Skin of body (tissue), 2 donors: ENCODE results near the gene RPL9. TPM values are rescaled to one million over a fixed set of nuclear protein-coding genes. Genes with fewer than 3 reads are reported as not detected.
"Not testable (repeated sequence)": the region's sequence is repeated elsewhere in the genome, so short reads cannot be mapped to it uniquely, and the experiment has no call there.

ENCODE experiments used
- DNase-seq: peaks from one replicate; lab custom pipeline; 2025; lab: John Stamatoyannopoulos, UW
- total RNA-seq: library from RNA; depleted of rRNA; stranded (reverse); fragments of >200 nt; gene quantifications from one replicate; pipeline ENCODE4 v1.2.3, GENCODE V29; 2014

The RPL9 gene
- total RNA-seq, 1 donor from 2014 or later: 4,546 TPM

DNA sequence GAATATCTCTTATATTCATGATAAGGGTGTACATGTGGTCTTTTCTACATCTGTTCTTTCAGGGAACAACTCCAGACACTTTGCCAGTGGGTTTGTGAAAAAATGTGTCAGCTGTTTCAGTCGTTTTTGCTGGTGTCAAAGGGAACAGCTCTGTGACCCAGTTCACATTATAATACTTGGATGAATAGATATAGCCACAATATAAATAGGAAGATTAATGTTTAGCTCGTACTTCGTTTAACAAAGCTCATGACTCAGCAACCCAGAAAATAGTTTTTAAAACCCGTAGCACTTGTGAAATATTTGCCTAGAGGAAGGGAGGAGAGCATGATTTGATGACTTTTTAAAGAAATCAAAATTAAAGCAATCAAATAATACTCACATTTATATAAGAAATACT lies 8.0 kb upstream of the RPL9 start:
- DNase-seq: no peak

DNA sequence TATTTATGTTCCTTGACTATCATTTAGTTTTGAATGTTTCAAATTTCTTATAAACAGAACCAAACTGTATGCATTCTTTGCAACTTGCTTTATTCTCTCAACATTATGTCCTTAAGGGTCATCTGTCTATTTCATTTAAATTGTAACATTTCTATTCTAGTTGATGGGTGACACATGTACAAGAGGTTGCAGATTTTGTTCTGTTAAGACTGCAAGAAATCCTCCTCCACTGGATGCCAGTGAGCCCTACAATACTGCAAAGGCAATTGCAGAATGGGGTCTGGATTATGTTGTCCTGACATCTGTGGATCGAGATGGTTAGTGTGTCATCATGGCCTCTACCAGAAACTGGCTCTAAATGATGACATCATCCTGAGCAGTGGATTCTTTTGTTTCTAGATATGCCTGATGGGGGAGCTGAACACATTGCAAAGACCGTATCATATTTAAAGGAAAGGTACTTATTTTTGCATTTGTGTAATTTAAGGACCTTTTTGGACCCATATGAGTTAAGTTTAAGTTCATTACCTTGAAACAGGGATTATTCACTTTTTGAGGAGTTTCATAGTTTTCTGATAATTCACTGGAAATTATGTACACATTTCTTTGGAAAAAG lies 6.3 kb upstream of the RPL9 start:
- DNase-seq: no peak

DNA sequence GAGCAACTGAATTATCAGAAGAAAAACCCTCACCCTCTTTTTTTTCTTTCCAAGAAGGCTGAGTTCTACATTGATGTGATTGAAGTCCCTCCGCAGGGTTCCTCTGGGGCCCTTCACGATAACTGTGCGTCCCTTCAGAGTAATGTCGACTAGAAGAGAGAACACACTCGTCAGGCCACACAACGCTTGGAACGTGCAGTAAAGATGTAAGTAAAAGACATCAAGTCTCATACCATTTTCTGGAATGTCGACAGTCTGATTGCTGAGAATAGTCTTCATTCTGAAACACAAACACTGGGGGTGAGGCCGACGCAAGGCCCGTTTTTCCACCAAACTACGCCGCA lies 589 bp downstream of the RPL9 start:
- not testable (repeated sequence) for DNase-seq

DNA sequence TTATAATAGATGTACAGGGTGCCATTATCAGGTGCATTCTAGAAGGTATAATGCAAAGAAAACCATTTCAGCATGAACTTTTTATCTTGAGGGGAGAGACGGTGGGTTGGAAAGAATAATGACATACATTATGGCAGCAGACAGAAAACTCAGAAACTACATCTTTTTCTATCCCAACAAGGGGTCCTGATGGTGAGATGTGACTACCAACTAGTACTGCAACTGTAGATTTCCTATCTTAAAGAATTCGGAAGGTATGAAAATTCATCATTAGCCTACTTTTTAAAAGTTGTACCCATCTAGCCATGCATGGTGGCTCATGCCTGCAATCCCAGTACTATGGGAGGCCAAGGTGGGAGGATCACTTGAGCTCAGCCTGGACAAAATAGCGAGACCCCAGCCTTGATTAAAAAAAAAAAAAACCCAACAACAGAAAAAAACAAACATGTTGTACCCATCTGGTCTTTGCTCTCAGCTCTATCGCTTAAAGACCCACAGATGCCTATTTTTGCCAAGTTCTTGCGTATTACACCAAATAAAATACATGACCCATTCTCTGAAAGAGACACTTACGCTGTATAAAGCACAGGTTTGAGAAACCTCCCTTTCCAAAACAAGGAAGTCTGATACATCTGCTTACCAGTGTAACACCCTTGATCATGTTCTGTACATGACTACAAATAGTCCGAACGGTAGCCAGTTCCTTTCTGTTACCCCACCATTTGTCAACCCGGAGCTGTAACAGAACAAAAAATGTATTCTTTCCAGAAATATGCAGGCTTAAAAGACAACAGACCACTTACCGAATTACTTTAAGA lies 1.6 kb downstream of the RPL9 start:
- no peak for DNase-seq

DNA sequence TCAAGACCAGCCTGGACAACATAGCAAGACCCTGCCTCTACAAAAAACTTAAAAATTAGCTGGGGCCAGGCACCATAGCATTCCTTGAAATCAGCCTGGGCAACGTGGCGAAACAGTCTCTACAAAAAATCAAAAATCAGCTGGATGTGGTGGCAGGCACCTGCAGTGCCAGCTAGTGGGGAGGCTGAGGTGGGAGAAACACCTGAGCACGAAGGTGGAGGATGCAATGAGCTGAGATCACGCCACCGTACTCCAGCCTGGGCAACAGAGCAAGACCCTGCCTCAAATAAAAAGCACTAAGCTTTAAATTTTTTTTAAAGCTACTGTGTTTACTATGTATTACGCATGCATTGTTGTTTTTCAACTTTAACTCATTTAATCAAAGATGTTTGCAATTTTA lies 3.2 kb downstream of the RPL9 start:
- DNase-seq: no peak

DNA sequence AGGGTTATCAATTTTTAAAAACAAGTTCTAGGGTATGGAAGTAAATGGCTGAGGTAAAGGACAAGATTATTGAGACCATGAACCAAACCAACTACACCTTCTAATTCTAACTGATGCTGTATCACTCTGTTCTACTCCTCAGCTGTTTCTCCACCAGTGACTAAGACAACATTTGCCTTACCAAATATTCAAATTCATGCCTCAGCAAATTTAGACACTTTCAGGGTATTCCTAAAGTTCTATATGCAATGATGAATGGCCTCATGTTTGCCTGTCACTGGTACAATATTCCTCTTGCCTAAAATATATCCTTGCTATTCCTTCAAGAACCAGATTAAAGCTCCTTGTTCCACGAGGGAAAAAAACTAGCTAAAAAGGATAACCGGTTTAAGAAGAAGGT lies 5.0 kb downstream of the RPL9 start:
- no peak for DNase-seq

DNA sequence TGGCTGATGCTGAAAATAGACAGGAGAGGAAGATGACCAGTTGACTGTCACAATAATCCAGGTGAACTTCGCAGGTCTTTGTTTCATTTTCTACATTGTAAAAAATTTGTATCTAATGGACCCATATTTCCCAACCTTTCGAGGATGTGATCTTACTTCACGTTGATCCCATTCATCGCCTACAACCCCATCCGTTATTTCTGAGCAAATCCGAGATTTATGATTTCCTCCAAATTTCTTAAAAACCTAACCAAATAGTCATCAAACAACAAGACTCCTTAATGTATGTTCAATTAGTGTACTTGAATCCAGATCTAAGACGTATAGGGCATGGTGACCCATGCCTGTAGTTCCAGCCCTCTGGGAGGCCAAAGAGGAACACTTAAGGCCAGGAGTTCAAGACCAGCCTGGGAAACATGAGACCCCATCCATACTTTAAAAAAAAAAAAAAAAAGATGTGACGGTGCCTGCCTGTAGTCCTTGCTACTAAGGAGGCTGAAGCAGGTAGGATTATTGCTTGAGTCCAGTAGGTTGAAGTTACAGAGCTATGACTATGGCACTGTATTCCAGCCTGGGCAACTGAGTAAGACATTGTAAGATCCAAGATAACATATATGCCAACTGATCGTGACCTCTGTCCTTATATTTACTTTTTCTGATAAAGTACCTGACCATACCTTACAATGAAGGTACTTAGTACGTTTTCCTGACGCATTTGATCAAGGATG lies 5.7 kb downstream of the RPL9 start:
- DNase-seq: no peak

DNA sequence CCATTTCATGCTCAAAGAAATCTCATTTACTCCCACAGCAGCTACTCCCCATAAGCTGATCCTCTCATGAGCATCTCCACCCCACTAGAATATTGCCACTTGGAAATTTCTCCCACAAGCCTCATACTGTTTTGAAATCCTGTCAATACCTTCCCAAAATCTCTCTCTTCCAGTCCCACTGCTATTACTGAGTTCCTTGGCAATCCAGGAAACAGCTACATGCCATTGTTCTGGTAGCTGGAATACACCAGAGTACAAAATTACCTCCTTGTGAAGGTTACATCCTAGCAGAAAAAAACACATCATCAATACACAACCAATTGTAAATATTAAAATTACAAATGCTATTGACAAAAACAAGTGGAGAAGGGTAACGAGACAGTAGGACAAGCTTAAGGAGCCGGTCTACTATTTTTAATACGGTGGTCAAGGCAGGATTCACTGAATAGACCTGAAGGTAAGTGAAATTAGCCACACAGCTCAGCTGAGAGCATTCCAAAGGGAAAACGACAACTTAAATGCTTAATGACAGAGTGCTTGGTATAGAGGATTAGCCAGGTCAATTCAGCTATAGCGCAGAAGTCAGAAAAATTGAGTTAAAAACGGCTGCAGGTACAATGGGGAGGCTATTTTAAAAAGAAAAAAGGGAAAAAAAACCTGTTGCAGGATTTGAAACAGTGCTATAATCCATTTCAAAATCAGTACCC lies 6.4 kb downstream of the RPL9 start:
- DNase-seq: no peak

DNA sequence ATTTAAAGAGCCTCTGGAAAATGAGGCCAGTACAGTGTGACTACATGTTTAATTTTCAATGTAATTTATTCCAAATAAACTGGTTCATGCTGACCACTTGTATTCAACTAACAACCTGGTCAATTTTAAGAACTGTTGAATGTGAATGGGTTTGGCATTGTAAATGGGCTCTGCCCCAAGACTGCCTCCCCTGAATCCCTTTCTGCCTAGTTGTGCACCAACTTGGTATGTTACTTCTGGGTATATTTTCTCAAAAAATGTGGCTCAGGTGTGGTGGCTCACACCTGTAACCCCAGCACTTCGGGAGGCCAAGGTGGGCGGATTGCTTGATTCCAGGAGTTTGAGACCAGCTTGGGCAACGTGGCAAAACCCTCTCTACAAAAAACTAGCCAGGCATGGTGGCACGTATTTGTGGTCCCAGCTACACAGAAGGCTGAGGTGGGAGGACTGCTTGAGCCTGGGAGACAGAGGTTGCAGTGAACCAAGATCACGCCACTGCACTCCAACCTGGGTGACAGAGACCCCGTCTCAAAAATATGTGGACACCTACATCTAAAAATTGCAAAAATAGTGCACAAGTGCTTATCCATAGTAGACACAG lies 7.2 kb downstream of the RPL9 start:
- no peak for DNase-seq

DNA sequence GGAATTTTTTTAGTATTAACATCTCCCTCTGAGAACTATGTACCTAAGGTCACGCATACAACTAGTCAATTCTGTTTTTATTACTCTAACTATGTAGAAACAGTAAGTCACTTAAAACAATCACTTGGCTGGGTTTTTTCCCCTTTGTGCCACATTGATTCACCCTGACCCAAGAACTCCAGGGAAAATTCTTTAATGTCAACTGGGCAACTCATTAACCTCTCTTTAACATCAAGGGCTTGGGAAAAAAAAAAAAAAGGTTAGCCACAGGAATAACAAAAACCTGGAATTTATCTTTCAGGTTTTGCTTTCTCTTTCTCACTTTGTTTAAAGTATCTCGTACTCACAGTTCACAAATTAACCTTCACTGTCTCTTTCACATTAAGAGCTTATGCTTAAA lies 8.1 kb downstream of the RPL9 start:
- DNase-seq: no peak

DNA sequence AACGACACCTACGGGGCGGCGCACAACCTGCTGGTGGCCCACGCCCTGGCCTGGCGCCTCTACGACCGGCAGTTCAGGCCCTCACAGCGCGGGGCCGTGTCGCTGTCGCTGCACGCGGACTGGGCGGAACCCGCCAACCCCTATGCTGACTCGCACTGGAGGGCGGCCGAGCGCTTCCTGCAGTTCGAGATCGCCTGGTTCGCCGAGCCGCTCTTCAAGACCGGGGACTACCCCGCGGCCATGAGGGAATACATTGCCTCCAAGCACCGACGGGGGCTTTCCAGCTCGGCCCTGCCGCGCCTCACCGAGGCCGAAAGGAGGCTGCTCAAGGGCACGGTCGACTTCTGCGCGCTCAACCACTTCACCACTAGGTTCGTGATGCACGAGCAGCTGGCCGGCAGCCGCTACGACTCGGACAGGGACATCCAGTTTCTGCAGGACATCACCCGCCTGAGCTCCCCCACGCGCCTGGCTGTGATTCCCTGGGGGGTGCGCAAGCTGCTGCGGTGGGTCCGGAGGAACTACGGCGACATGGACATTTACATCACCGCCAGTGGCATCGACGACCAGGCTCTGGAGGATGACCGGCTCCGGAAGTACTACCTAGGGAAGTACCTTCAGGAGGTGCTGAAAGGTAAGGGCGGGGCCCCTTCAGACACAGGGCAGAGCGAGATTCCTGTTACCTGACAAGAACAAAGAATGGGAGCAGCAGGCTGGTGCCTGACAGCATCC lies 11.7 kb downstream of the RPL9 start:
- DNase-seq: no peak

DNA sequence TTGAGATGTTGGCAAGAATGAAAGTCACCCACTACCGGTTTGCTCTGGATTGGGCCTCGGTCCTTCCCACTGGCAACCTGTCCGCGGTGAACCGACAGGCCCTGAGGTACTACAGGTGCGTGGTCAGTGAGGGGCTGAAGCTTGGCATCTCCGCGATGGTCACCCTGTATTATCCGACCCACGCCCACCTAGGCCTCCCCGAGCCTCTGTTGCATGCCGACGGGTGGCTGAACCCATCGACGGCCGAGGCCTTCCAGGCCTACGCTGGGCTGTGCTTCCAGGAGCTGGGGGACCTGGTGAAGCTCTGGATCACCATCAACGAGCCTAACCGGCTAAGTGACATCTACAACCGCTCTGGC lies 12.3 kb downstream of the RPL9 start:
- no peak for DNase-seq

DNA sequence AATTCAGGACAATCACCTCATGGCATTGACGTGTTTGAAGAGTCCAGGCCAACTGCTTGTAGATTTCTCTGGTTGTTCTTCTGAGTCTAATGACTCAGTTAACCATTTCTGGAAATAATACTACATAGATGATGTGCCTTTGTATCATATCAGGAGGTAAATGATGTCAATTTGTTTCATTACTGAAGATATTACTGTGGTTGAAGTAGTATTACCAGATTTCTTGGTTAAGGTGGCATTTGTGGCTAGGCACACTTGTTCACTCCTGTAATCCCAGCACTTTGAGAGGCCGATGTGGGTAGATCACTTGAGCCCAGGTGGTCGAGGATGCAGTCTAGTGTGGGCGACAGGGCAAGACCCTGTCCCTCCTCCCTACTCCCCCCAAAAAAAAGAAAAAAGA lies 15.7 kb downstream of the RPL9 start:
- no peak for DNase-seq

DNA sequence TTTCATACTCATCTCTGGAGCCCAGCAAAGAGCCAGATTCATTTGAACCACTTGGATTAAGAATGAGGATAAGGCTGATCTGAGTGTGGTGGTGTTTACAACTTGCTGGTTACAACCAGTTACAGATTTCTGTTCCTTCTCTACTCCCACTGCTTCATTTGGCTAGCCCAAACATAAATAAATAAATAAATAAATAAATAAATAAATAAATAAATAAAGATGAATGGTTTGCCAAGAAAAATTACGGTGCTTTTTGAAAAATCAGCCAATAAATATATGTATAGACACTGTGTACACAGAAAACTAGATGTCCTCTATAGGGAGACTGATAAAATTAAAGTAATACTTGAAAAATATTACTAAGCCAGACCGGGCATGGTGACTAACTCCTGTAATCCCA lies 17.1 kb downstream of the RPL9 start:
- DNase-seq: no peak

DNA sequence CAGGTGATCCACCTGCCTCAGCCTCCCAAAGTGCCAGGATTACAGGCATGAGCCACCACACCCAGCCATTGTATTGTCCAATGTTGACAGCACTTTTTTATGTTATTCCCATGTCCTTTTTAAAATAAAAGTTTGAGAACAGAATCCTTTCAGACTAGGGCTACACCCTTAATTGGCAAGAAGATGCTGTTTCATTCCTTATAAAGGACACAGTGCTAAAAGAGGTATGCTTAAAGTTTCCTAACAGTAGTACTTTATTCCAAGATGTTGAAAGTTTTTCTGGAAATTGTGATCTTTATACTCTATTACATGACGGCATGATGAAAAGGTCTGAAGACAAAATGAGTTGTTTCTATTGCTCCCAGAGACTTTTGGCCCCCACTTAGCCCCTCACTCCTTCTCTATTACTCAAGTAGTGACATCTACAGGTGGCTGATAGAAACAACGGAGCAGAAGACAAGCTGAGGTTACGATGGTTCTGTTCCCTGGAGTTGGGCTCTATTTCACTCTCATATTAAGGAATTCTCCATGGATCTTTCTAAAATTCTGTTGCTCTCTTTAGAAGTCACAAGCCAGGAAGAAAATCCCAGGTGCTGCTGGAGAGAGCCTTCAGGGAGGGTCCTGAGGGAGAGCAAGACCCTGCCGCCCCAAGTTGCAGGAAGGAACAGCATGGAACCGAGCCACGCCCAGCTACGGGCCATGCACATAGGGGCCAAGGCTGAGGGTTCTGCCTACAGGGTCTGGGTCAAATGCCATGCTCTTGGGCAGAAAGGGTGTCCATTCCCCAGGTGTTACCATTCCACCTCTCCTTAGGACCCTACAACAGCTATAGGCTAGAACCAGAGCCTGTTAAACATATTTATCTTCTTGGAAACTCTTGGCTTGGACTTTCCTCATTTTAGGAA lies 22.8 kb downstream of the RPL9 start:
- DNase-seq: no peak

DNA sequence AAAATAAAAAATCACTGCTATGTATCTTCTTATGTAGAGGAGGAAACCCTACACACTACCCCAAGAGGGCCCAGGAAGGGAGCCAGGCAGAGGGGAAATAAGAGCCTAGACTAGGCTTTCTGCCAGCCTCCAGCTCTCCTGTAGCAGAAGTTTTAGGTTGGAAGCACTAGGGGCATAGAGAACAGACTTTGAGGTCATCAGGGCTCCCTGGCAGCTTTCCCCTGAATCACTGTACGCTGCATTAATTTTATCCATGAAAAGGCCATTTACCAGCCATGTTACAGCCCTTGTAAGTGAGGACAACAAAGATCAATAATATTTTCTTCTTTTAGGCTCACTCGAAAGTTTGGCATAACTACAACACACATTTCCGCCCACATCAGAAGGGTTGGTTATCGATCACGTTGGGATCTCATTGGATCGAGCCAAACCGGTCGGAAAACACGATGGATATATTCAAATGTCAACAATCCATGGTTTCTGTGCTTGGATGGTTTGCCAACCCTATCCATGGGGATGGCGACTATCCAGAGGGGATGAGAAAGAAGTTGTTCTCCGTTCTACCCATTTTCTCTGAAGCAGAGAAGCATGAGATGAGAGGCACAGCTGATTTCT lies 24.7 kb downstream of the RPL9 start:
- no peak for DNase-seq

DNA sequence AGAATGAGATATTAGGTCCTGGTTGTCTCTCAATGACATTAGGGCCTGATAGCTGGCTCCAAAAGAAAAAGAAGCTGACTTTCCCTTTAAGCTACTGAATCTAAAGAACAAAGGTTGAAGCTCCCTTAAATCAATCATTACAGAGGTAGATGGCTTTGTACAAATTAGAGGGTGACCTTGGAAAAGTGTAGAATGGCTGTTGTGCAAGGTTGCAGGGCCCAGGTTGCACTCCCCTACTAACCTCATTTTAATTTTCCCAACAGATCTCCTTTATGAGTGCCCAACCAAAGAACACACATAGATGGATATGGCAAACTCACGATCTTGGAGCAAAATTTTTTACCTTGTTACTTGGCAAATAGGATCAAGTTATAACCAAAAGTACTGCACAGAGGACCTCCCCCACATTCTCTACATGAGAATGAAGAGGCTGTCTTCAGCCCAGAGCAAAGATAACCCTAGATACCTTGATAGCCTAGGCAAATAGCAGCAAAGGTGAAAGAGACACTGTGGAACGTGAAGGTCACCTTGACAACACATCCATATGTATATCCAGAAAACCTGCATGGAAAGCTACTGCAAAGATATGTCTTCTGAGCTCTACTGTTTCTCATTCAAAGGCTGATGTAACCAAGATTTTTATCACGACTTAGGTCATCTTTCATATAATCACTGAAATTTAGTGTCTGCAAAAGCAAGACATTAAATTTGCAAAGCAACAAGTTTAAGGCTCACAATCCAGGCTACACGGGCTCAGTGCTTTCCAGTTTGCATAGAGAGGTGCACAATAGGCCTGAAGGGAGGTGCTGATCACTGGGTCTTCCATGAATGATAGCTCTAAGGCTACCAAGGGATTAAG lies 29.0 kb downstream of the RPL9 start:
- DNase-seq: no peak

DNA sequence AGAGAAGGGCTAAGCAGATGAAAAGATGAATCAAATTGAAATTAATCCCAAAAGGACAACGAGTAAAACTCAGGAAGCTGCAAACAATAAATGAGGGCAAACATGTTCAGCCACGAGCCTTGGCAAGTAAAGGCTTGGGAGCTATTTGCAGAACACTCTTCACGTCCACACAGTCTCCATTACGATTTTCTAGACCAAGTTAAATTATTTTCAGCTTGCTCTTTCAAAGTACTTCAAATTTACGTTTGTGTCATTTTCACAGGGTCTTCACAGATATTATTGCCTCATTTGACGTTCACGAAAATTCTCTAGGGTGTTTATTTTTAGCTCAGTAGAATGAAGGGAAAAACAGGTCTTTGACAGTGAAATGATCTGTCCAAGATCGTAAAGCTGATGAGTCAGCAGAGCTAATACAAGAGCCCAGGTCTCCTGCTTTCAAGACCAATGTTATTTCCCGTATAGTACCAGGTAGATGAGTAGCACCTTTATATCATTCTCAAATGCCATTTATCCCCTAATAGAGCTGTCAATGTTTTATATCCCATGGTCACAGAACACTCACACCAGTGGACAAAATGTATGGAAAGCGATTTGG lies 31.1 kb downstream of the RPL9 start:
- DNase-seq: no peak
